PC-3 (cell line): ENCODE results near the gene GALK2.

Source experiments
- CTCF ChIP-seq: fragments of 300-600 bp; sonication (generic); conservative IDR thresholded peaks from 2 replicates; pipeline ENCODE4 v1.5.1; 2017; ENCODE audit warnings: antibody characterized with exemption, low read depth, mild to moderate bottlenecking, low read length
- EZH2 ChIP-seq: fragments of 300-600 bp; sonication (generic); IDR thresholded peaks from one replicate; pipeline ENCODE4 v1.6.1; 2017; ENCODE audit warnings: antibody characterized with exemption, mild to moderate bottlenecking, low read length; ENCODE audit not compliant: unreplicated experiment

- TF ChIP-seq CTCF, result no peak
- no peak for TF ChIP-seq EZH2
Observed at GRCh38 chr15:49212897-49213296, 42.9 kb downstream of the GALK2 start.
